ENCODE measurements around the gene PLB1. TPM values are rescaled to one million over a fixed set of nuclear protein-coding genes. Genes with fewer than 3 reads are reported as not detected.
A peak's percentile ranks its signal among the peaks of the same experiment; 100 is the strongest.

PLB1 gene
- total RNA-seq, 4 donors from 2014 or later: 1.1 to 6.5 (median 2.3) TPM

DNA sequence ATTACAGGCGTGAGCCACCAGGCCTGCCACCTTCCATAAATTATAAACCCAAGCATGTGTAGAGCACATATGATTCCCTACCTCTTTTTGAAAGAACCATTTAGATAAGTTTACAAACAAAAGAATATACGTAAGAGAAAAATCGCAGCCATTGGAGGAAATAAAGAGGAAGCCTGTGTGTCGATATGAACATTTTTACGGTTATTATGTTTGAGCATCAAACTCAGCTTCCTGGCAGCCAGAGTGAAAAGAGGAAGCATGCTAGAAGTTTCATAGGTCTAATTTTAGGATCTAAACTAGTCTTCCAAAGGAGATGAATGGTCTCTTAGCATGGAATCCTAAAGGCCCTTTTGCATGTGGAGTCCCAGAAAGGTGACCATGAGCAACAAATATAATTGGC is 104.3 kb downstream of the PLB1 start:
- H3K36me3 ChIP-seq: no peaks in the 10 kb centered on the region
- no peak for DNase-seq
- H3K4me3 ChIP-seq: no peak overlapping the region
- peaks cover 7 to 38% (median 13%) of the 10 kb centered on the region in 3 donors for H3K4me1 ChIP-seq
- WGBS, 2 donors: 83 to 88% methylated on average over 4 to 5 of the region's 5 CpGs
- TF ChIP-seq POLR2A (IDR thresholded peaks at IDR 0.05): no peak
- no peak for TF ChIP-seq CTCF (IDR thresholded peaks at IDR 0.05)
- no peaks in the 10 kb centered on the region for H3K9me3 ChIP-seq
- peak overlapping the region in 1 of 4 donors; percentile 62 for H3K27ac ChIP-seq
- intact Hi-C loops (cut with DNase I): no loop called here
- no peaks in the 10 kb centered on the region for H3K27me3 ChIP-seq

- H3K9me3 ChIP-seq: no peaks in the 10 kb centered on the region
- H3K27ac ChIP-seq: peak overlapping the region in 3 of 4 donors; percentile 12 to 62 (median 60)
- no peak for DNase-seq
- intact Hi-C loops (cut with DNase I): no loop called here
- H3K4me3 ChIP-seq: no peak overlapping the region
- no peak for TF ChIP-seq CTCF (IDR thresholded peaks at IDR 0.05)
- peak in 1 of 4 donors; percentile 11 for TF ChIP-seq POLR2A (IDR thresholded peaks at IDR 0.05)
- no peaks in the 10 kb centered on the region for H3K36me3 ChIP-seq
- 80 to 100% methylated on average over 1 to 2 of the region's 2 CpGs for WGBS, 2 donors
- no peaks in the 10 kb centered on the region for H3K27me3 ChIP-seq
- peaks cover 7 to 43% (median 12%) of the 10 kb centered on the region in 3 donors for H3K4me1 ChIP-seq
Observed at GRCh38 chr2:28601616-28602015, 105.8 kb downstream of the PLB1 start.

GRCh38 chr2:28602136-28602660 is 106.3 kb downstream of the PLB1 start:
- Histone ChIP-seq H3K27ac (peak overlapping the region; percentile 12 to 62 (median 48)), H3K9me3 (no peaks in the 10 kb centered on the region), H3K4me1 (peaks cover 7 to 47% (median 12%) of the 10 kb centered on the region in 3 donors), H3K27me3 (no peaks in the 10 kb centered on the region), H3K36me3 (no peaks in the 10 kb centered on the region), H3K4me3 (peak overlapping the region in 1 of 4 donors; percentile 4)
- intact Hi-C loops (cut with DNase I): no loop called here
- no peak for TF ChIP-seq POLR2A (IDR thresholded peaks at IDR 0.05)
- no peak for TF ChIP-seq CTCF (IDR thresholded peaks at IDR 0.05)
- no peak for DNase-seq
- 14 to 60% methylated on average over 1 to 3 of the region's 6 CpGs for WGBS, 2 donors

DNA sequence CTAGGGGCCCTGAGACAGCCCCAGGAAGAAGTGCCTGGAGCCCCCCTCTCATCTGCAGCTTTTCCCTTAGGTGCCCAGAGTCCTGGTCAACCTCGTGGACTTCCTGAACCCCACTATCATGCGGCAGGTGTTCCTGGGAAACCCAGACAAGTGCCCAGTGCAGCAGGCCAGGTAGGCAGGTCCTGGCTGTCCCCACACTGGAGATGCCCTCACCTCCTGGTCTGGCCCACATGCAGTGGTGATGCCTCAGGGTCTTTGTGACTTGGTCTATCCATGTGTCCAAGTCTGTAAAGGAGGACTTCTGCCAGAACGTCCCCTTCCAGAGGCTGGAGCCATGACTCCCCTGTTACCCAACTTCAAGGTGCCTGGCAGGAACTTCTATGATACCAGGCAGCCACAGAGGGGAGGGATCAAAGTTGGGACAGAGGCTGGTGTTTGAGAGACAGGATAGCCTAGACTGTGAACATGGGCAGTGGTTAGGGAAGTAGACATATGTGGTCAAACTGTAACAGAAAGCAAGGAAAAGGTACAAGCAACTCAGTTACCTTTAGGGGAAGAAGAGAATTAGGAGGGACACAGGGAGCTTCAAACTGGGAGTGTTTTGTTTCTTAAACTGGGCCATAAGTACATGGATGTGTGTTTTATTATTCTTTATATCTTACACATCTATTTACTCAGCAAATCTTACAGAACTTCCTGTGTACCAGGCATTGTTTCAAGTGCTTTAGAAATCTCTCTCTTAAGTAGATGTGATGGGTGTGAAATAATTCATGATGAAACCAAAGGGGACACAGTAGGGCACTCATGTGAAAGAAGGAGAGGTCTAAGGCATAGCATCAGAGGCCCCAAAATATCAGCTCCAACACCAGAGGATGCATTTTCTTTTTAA is 107.1 kb downstream of the PLB1 start:
- TF ChIP-seq POLR2A (IDR thresholded peaks at IDR 0.05) (no peak), CTCF (IDR thresholded peaks at IDR 0.05) (no peak)
- Histone ChIP-seq H3K36me3 (no peaks in the 10 kb centered on the region), H3K27ac (peak overlapping the region; percentile 12 to 62 (median 48)), H3K4me1 (peaks cover 7 to 55% (median 12%) of the 10 kb centered on the region in 3 donors), H3K9me3 (no peaks in the 10 kb centered on the region), H3K27me3 (no peaks in the 10 kb centered on the region), H3K4me3 (no peak overlapping the region)
- no peak for DNase-seq
- 100% methylated on average over 1 of the region's 3 CpGs for WGBS, 2 donors
- intact Hi-C loops (cut with DNase I): no loop called here

GRCh38 chr2:28603821-28604220 is 108.0 kb downstream of the PLB1 start:
- Histone ChIP-seq H3K4me1 (peaks cover 7 to 56% (median 12%) of the 10 kb centered on the region in 3 donors), H3K27ac (peak overlapping the region; percentile 12 to 62 (median 48)), H3K4me3 (no peak overlapping the region), H3K36me3 (no peaks in the 10 kb centered on the region), H3K9me3 (no peaks in the 10 kb centered on the region), H3K27me3 (no peaks in the 10 kb centered on the region)
- intact Hi-C loops (cut with DNase I): no loop called here
- 71 to 86% methylated on average over 4 of the region's 10 CpGs for WGBS, 2 donors
- TF ChIP-seq CTCF (IDR thresholded peaks at IDR 0.05): no peak
- no peak for TF ChIP-seq POLR2A (IDR thresholded peaks at IDR 0.05)
- DNase-seq: no peak

Data from esophagus squamous epithelium (tissue), 5 donors.